Retinal pigment epithelial cell (primary cell): ENCODE data around the gene INSC.

Experiments used
- DNase-seq: peaks from one replicate; pipeline ENCODE4 v3.0.0-alpha.2; 2010; ENCODE audit warnings: low read depth
- H3K4me3 ChIP-seq: 2 replicates; pipeline ENCODE4 v1.5.1; 2011; ENCODE audit warnings: mild to moderate bottlenecking, low read length, control low read depth, moderate library complexity
- TF ChIP-seq, protein P1 (sequence below): conservative IDR thresholded peaks from 2 replicates; pipeline ENCODE4 v1.5.1; 2011; ENCODE audit warnings: low read depth, low read length, control low read depth, inconsistent platforms

INSC gene

DNA sequence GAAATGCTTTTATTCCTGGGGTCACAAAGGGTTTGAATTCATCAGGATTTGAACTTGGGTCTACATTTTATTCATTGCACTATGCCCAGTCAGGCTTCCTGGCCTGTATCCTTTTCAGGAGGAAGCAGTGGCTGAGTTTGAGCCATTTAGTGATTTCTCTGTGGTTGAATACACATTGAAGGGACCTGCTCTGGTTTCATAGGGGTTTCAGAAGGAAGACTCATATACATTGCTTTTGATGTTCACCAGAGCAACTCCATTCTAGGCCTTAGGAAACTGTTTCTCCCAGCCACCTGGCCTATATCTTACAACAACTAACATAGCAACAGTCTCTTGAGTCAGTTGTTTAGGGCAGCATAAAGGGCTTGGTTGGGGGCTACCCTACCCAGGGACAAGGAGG lies 165.7 kb downstream of the INSC start:
- TF ChIP-seq, protein P1, sequence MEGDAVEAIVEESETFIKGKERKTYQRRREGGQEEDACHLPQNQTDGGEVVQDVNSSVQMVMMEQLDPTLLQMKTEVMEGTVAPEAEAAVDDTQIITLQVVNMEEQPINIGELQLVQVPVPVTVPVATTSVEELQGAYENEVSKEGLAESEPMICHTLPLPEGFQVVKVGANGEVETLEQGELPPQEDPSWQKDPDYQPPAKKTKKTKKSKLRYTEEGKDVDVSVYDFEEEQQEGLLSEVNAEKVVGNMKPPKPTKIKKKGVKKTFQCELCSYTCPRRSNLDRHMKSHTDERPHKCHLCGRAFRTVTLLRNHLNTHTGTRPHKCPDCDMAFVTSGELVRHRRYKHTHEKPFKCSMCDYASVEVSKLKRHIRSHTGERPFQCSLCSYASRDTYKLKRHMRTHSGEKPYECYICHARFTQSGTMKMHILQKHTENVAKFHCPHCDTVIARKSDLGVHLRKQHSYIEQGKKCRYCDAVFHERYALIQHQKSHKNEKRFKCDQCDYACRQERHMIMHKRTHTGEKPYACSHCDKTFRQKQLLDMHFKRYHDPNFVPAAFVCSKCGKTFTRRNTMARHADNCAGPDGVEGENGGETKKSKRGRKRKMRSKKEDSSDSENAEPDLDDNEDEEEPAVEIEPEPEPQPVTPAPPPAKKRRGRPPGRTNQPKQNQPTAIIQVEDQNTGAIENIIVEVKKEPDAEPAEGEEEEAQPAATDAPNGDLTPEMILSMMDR = no peak
- DNase-seq = no peak
- H3K4me3 ChIP-seq = no peak overlapping the region

DNA sequence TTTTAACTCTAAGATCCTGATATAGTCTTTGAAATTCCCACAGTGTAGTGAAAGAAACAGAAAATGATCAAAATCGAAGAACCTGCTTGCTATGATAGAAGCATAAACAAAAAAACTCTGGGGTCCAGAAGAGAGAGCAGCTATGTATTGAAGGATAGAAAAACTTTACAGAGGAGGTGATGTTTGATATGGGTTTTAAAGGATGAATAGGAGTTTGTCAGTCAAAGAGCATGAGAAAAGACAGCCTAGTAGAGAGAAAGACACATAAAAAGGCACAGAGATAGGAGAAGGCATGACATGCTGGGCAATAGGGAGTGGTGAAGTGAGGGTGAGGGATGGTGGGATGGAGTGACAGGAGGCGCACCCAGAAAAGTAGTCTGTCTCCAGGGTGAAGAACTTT lies 168.0 kb downstream of the INSC start:
- TF ChIP-seq, protein P1 = no peak
- no peak overlapping the region for H3K4me3 ChIP-seq
- DNase-seq = no peak

DNA sequence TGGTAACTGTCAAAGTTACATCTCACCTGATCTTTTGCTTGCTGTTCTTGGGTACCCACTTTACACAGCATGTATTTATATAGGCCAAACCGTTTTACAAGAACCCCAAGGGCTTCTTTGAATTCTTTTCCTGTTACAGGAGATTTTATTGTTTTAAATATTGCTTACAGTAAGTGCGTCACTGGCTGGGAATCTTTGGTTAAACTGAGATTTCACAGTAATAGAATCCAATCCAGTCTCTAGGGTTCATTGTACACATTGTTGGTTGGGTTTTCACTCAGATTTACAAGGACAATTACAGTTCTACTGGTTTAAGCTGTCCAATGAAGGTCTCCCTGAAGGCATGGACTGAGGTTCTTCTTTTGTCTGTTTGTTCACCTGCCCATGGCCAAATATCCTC lies 171.7 kb downstream of the INSC start:
- TF ChIP-seq, protein P1 = no peak
- no peak for DNase-seq
- no peak overlapping the region for H3K4me3 ChIP-seq

DNA sequence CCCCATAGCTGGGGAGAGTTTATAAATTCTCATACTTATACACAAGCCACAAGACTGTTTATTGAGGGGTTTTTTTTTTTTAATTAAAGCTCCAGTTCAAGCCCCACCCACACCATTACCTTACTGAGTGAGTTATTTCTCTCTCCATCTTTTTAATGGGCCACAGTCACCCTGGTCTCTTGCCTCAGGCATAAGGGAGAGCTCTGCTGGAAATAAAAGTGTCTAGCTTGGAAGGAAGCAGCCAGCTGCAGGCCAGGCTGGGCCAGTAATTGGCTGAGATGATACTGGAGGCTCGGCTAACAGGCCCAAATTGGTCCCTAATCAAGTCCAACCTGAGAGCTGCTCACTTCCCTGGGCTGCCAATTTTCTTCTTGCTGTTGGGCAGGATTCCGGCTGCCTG lies 174.1 kb downstream of the INSC start:
- no peak overlapping the region for H3K4me3 ChIP-seq
- no peak for DNase-seq
- TF ChIP-seq, protein P1 = no peak

DNA sequence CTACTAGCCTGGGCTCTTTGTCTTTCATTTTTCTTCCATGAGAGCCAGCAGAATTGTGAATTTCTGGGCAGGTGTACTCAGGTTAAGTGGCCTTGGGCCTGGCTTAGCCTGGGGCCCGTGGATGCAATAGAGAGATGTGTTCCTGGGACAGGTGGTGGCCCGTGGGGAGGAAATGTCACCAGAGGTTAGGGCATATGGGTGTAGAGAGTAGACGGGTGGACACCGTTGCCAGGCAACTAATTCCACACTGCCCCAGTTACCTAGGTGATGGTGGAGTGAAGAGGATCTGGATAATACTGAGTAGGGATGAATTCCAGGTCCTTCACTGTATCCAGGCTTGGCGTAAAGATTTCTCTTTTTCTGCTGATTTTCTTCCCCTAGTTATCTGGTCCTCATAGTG lies 175.0 kb downstream of the INSC start:
- H3K4me3 ChIP-seq = no peak overlapping the region
- DNase-seq = no peak
- TF ChIP-seq, protein P1 = no peak

DNA sequence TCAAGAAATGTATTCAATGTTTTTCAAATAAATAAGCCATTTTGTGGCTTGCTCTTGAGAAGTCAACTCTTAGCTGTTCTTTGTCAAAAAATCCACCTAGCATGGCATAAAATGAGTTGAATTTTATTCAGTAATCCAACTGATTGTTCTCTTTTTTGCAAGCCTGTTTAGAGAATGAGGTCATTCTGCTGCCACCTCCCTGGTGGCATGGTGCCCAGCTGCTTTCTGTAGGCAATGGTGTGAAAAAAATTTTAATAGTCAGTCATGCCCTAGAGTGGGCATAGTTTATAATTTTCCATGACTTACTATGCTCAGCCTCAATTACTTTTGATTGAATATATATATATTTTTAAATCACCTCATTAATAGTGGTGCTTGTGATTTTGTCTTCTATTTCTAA lies 177.2 kb downstream of the INSC start:
- TF ChIP-seq, protein P1 = no peak
- no peak overlapping the region for H3K4me3 ChIP-seq
- DNase-seq = no peak

DNA sequence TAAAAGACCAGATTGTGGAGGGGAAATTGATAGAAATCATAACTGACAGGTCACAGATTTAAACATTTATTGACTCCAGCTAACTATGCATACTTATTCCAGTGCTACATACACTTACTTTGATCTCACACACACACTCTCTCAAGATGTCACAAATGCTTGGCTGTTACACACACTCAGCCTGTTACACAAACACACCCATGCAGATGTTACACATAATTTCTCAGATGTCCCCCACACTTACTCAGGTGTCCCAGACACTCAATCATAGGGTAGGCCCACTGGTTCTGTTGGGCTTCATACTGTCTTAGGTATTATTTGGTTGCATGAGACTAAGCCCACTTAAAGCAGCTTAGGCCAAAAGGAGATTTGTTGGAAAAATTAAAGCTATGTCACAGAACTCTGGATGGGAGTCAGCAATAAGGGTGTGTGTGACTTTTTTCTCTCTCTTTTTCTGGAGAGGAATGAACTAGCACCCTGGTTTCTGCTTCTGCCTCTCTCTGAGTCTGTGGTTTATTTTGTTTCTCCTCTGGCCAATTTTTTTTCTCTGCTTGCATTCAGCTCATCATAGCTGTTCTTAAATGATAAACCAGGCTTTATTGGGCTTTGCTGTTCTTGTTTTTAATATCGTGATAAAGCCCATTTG lies 179.4 kb downstream of the INSC start:
- no peak for DNase-seq

More for the DNA sequence above, 179.4 kb downstream of the INSC start:
- no peak overlapping the region for H3K4me3 ChIP-seq
- TF ChIP-seq, protein P1 = no peak
